ENCODE measurements around the gene LRSAM1. TPM values are rescaled to one million over a fixed set of nuclear protein-coding genes. Genes with fewer than 3 reads are reported as not detected.

The LRSAM1 gene
- total RNA-seq, 1 donor from 2014 or later, result 30.1 TPM

DNA sequence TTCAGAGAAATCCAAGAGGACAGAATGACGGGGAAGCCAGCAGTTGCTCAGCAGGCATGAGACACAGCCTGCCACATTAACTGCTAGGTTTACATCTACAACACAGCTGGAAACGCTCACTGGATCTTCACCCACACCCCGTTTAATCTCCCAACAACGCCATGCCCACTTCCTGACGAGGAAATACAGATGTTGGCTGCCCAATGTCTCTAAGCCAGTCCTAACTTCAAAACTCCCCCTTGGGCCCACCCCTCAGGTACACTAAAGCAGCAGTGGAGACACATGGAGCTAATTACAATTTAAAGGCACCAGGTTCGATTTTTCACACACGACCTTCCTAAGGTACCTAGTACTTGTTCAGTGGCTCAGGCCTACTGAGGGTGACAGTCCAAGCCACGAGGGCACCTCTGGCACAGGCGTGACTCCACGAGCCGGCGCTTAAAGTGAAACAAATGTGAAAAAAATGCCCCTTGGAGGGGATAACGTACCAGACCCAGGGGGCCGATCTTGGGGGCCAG is 1.0 kb upstream of the LRSAM1 start:
- peak overlapping the region; percentile 95 for H3K4me3 ChIP-seq (ENCODE audit: low read depth, low read length)
- H3K27me3 ChIP-seq (ENCODE audit: control insufficient read depth, insufficient read depth, low read length), result no peaks in the 10 kb centered on the region
- no peak for TF ChIP-seq CTCF (IDR thresholded peaks at IDR 0.05; ENCODE audit: insufficient read depth, low read length, poor library complexity, severe bottlenecking)
- H3K36me3 ChIP-seq (ENCODE audit: control insufficient read depth, insufficient read depth, low read length), result peaks cover 5% of the 10 kb centered on the region
- DNase-seq (ENCODE audit: low read depth), result no peak

DNA sequence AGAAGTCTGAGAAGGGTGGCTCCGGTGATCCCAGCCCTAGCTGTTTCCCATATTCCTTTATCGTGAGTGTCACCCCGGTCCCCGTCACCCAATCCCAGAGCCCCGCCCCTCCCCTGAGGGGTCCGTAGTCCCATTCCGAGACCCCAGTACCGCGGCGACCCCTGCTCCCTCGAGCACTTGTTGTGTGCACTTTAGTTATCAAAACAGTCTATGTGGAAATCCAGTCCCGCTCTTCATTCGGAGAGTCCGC is 223 bp downstream of the LRSAM1 start:
- DNase-seq (ENCODE audit: low read depth), result no peak
- no peaks in the 10 kb centered on the region for H3K27me3 ChIP-seq (ENCODE audit: control insufficient read depth, insufficient read depth, low read length)
- no peak for TF ChIP-seq CTCF (IDR thresholded peaks at IDR 0.05; ENCODE audit: insufficient read depth, low read length, poor library complexity, severe bottlenecking)
- peak overlapping the region; percentile 95 for H3K4me3 ChIP-seq (ENCODE audit: low read depth, low read length)
- peaks cover 5% of the 10 kb centered on the region for H3K36me3 ChIP-seq (ENCODE audit: control insufficient read depth, insufficient read depth, low read length)

DNA sequence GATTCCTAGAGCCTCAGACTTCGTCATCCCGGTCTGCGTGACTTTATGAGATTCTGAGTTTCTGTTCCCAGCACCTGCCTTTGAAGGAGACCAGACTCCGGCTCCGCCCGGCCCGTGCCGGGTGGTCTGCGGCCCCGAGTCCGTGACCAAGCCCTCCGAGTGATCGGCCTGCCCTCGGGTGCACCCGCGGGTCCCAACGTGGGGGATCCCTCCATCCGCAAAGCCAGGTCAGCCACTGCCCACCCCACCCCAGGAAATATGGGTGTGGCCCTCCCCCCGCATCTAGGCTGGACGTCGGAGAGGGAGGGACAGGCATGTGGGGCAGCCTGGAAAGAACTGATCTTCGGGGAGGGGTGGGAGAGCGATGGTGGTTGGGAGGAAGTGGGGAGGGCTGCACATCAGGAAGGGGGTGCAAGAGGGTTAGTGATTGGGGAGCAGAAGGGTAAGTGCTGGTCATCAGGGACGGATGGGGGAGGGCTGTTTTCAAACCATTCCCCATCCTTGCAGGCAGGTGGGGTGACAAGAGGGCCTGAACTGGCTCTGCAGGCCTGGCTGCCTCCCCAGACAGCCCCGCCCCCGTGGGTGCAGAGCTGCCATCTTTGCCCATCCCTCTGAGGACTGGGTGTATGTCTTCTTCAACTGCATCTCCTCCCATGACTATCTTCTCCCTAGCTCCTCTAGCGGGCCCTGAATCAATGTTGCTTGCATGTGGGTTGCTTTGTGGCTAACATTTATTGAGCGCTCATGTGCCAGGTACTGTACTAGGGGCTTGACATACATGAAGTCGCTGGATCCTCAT is 747 bp downstream of the LRSAM1 start:
- H3K4me3 ChIP-seq (ENCODE audit: low read depth, low read length), result peak overlapping the region; percentile 95
- TF ChIP-seq CTCF (IDR thresholded peaks at IDR 0.05; ENCODE audit: insufficient read depth, low read length, poor library complexity, severe bottlenecking), result no peak
- DNase-seq (ENCODE audit: low read depth), result no peak
- peaks cover 5% of the 10 kb centered on the region for H3K36me3 ChIP-seq (ENCODE audit: control insufficient read depth, insufficient read depth, low read length)
- H3K27me3 ChIP-seq (ENCODE audit: control insufficient read depth, insufficient read depth, low read length), result no peaks in the 10 kb centered on the region

DNA sequence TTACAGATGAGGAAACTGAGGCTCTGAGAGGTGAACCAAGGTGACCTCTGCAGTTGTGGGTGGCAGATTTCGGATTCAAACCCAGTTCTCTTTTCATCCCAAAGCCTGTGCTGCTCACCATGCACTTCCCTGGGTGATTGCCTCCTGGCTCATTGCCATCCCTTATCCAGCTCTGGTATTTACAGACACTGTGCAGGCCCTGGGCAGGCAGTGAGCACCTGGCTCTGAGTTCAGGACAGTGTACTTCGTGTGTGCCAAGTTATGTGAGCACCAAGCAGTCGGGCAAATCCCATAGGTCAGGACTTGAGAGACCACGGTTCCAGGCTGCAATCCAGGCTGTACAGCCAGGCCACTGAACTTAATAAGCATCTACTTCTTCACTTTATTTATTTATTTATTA is 1.4 kb downstream of the LRSAM1 start:
- no peak for DNase-seq (ENCODE audit: low read depth)
- Histone ChIP-seq H3K36me3 (ENCODE audit: control insufficient read depth, insufficient read depth, low read length) (peaks cover 5% of the 10 kb centered on the region), H3K27me3 (ENCODE audit: control insufficient read depth, insufficient read depth, low read length) (no peaks in the 10 kb centered on the region), H3K4me3 (ENCODE audit: low read depth, low read length) (no peak overlapping the region)
- TF ChIP-seq CTCF (IDR thresholded peaks at IDR 0.05; ENCODE audit: insufficient read depth, low read length, poor library complexity, severe bottlenecking), result no peak

DNA sequence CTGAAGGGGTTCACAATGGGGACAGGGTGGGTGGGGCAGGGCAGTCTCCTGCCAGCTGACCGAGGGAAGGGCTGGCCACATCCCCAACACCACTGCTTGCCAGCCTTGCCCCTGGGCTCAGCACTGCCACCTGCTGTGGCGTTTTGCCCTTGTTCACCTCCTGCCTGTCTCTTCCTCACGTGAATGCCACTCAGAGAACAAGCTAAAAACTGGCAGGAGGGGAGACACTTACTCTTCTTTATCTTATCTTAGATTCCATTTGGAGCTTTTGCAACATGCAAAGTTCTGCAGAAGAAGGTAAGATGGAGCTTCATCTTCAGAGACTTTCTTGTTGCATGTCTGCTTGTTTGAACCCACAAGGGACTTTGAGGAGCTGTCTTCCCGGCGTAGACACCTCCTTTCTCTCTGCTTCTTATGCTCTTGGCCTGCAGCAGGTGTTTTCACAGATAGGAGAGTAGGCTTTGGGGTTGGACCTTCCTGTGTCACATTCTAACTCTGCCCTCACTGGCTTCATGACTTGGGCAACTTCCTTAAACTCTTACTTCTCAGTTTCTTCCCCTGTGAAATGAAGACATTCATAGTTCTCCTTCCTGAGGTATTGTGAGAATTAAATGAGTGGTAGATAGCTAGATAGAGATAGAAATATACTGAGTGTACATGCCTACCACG is 4.1 kb downstream of the LRSAM1 start:
- TF ChIP-seq CTCF (IDR thresholded peaks at IDR 0.05; ENCODE audit: insufficient read depth, low read length, poor library complexity, severe bottlenecking), result peak; percentile 49
- Histone ChIP-seq H3K4me3 (ENCODE audit: low read depth, low read length) (no peak overlapping the region), H3K27me3 (ENCODE audit: control insufficient read depth, insufficient read depth, low read length) (no peaks in the 10 kb centered on the region), H3K36me3 (ENCODE audit: control insufficient read depth, insufficient read depth, low read length) (no peaks in the 10 kb centered on the region)
- DNase-seq (ENCODE audit: low read depth), result no peak

All from kidney epithelial cell (primary cell).